ENCODE measurements around the gene MPI. TPM values are rescaled to one million over a fixed set of nuclear protein-coding genes. Genes with fewer than 3 reads are reported as not detected.

MPI gene
- total and polyA plus RNA-seq, 10 of the 15 experiments (the other 5 are each of a cell fraction or from before 2014, with no cell fraction given): 35.6 to 93.9 (median 44.1) TPM

GRCh38 chr15:74907163-74907870 lies 17.5 kb downstream of the MPI start:
- peak; percentile 3 for ATAC-seq
- Histone ChIP-seq H3K36me3 (ENCODE audit: control insufficient read depth in 2 of 2, insufficient read depth in 2 of 2, low read length in 1 of 2) (peaks cover 4 to 12% of the 10 kb centered on the region in 2 experiments; a peak in 3 of 4 replicates), H3K4me2 (ENCODE audit: control insufficient read depth, insufficient read depth) (peak overlapping the region; percentile 73), H4K20me1 (ENCODE audit: control insufficient read depth, insufficient read depth) (no peaks in the 10 kb centered on the region), H3K9me3 (replicated peaks; ENCODE audit: control insufficient read depth, insufficient read depth, low read length) (no peaks in the 10 kb centered on the region), H3K79me2 (ENCODE audit: control insufficient read depth, insufficient read depth, low read length) (peaks cover 15% of the 10 kb centered on the region), H3K9ac (ENCODE audit: control insufficient read depth, insufficient read depth, low read length) (peak overlapping the region; percentile 83), H2AFZ (ENCODE audit: control insufficient read depth, low read depth, low read length) (peak overlapping the region; percentile 97), H3K4me1 (ENCODE audit: control insufficient read depth, insufficient read depth, low read length) (peaks cover 6% of the 10 kb centered on the region), H3K27me3 (replicated peaks in 1 of 2; ENCODE audit: control insufficient read depth in 2 of 2, insufficient read depth in 2 of 2, low read length in 1 of 2) (no peaks in the 10 kb centered on the region), H3K27ac (ENCODE audit: control insufficient read depth, insufficient read depth) (peak overlapping the region; percentile 76), H3K4me3 (peak overlapping the region; percentile 97)
- WGBS (ENCODE audit: insufficient coverage, insufficient replicate concordance, low lambda C conversion rate, missing lambda C conversion rate): 45% methylated on average over 8 of the region's 8 CpGs
- FAIRE-seq: no peak
- TSS peak; percentile 90 for BruUV-seq (replicated peaks)
- intact Hi-C loops (cut with micrococcal nuclease; ENCODE audit: unreplicated experiment) (no loop called here), in situ Hi-C loops (cut with MboI) (no loop called here)
- CTCF ChIA-PET: interaction anchor here (0.9 to 6.4 kb wide), 12 partner anchors 23 to 275 kb away, joined by 3 to 32 read pairs (median 4); no protein-coding TSS in a partner anchor
- no peak for TF ChIP-seq ZZZ3 (IDR thresholded peaks at IDR 0.05; ENCODE audit: control insufficient read depth, insufficient read length, low read depth)
- TF ChIP-seq ZBTB40 (IDR thresholded peaks at IDR 0.05; ENCODE audit: borderline replicate concordance): peak; percentile 47; the same call in 1 of the 2 replicates
- TF ChIP-seq KDM1A (IDR thresholded peaks at IDR 0.05; ENCODE audit: borderline replicate concordance): no peak
- no peak for TF ChIP-seq PKNOX1 (IDR thresholded peaks at IDR 0.05)
- TF ChIP-seq PML (IDR thresholded peaks at IDR 0.05; ENCODE audit: low read length): 0 out of 2 replicates have a peak, but pooled peaks have one; percentile 43
- TF ChIP-seq POLR2AphosphoS2 (IDR thresholded peaks at IDR 0.05; ENCODE audit: low read depth, low read length): no peak
- no peak for TF ChIP-seq SP1 (IDR thresholded peaks at IDR 0.05; ENCODE audit: low read depth, low read length)
- no peak for TF ChIP-seq ZNF217 (IDR thresholded peaks at IDR 0.05)
- SMC1A ChIA-PET (ENCODE audit: uncharacterized antibody, unreplicated experiment): interaction anchor here (0.7 to 2.5 kb wide), 11 partner anchors 10 to 80 kb away, joined by 3 to 14 read pairs (median 4); partner anchors contain the start of gene MPI
- DNase-seq (ENCODE audit: low read depth, low spot score): no peak
- POLR2A ChIA-PET: interaction anchor here (0.5 to 1.7 kb wide), 14 partner anchors 10 to 254 kb away, joined by 3 to 9 read pairs (median 5); no protein-coding TSS in a partner anchor
- RAD21 ChIA-PET (ENCODE audit: unreplicated experiment): interaction anchor here (0.6 to 3.5 kb wide), 10 partner anchors 15 to 137 kb away, joined by 3 to 26 read pairs (median 6); partner anchors contain the start of gene ULK3

All from GM12878 (cell line).